Activated CD8-positive, alpha-beta memory T cell treated with anti-CD3 and anti-CD28 coated beads for 36 hours (primary cell): Measurements from ENCODE around the gene HEMGN. TPM values are rescaled to one million over a fixed set of nuclear protein-coding genes. Genes with fewer than 3 reads are reported as not detected.
"Not testable (repeated sequence)": the region's sequence is repeated elsewhere in the genome, so short reads cannot be mapped to it uniquely, and the experiment has no call there.

ENCODE experiments used
- CTCF ChIA-PET: fragments of 350-600 bp; sonication (Branson Sonifier 250); formaldehyde crosslinking; loops from one replicate; lab custom pipeline; 2021; ENCODE audit warnings: antibody characterized with exemption; lab: Charles Lee
- POLR2A ChIA-PET: fragments of 350-600 bp; sonication (Branson Sonifier 250); formaldehyde crosslinking; loops from one replicate; lab custom pipeline; 2021; ENCODE audit warnings: antibody characterized with exemption; lab: Charles Lee
- total RNA-seq, 2 experiments: library from RNA; stranded (reverse); gene quantifications; one replicate each; pipeline ENCODE4 v1.2.3, GENCODE V29; 2021

Gene HEMGN
- total RNA-seq, 2 experiments from 2014 or later, result 0.55 to 0.70 TPM

GRCh38 chr9:97972753-97973152, 34.8 kb upstream of the HEMGN start:
- POLR2A ChIA-PET, result interaction anchor here (0.8 kb wide), 1 partner anchor 9 kb away, joined by 5 read pairs; no protein-coding TSS in a partner anchor

GRCh38 chr9:97970165-97970564, 32.2 kb upstream of the HEMGN start:
- POLR2A ChIA-PET, result no interaction called here
- CTCF ChIA-PET, result interaction anchor here (0.9 to 1.7 kb wide), 2 partner anchors 13 to 34 kb away, joined by 3 to 4 read pairs; partner anchors contain the start of gene ANP32B

More at GRCh38 chr9:97972753-97973152, 34.8 kb upstream of the HEMGN start:
- CTCF ChIA-PET, result no interaction called here

GRCh38 chr9:97969014-97969413, 31.0 kb upstream of the HEMGN start:
- CTCF ChIA-PET, result no interaction called here
- POLR2A ChIA-PET, result no interaction called here

GRCh38 chr9:97966493-97966892, 28.5 kb upstream of the HEMGN start:
- POLR2A ChIA-PET, result interaction anchor here (0.7 kb wide), 1 partner anchor 53 kb away, joined by 16 read pairs; no protein-coding TSS in a partner anchor
- CTCF ChIA-PET, result interaction anchor here (0.7 to 1.6 kb wide), 3 partner anchors 11 to 76 kb away, joined by 3 to 4 read pairs (median 3); no protein-coding TSS in a partner anchor

GRCh38 chr9:97964901-97965300, 26.9 kb upstream of the HEMGN start:
- ChIA-PET POLR2A (no interaction called here), CTCF (interaction anchor here (0.6 kb wide), 1 partner anchor 43 kb away, joined by 3 read pairs; no protein-coding TSS in a partner anchor)

- ChIA-PET POLR2A (no interaction called here), CTCF (interaction anchor here (0.7 to 1.7 kb wide), 3 partner anchors 9 to 42 kb away, joined by 3 to 4 read pairs (median 3); no protein-coding TSS in a partner anchor)
Measured at GRCh38 chr9:97963232-97963631, 25.3 kb upstream of the HEMGN start.

GRCh38 chr9:97962575-97962974, 24.6 kb upstream of the HEMGN start:
- POLR2A ChIA-PET, result no interaction called here
- CTCF ChIA-PET, result interaction anchor here (1.0 to 1.7 kb wide), 3 partner anchors 8 to 18 kb away, joined by 3 to 5 read pairs (median 4); no protein-coding TSS in a partner anchor

GRCh38 chr9:97962136-97962535, 24.2 kb upstream of the HEMGN start:
- ChIA-PET POLR2A (interaction anchor here (0.5 kb wide), 1 partner anchor 20 kb away, joined by 3 read pairs; no protein-coding TSS in a partner anchor), CTCF (interaction anchor here (1.0 to 1.7 kb wide), 3 partner anchors 7 to 18 kb away, joined by 3 to 5 read pairs (median 4); no protein-coding TSS in a partner anchor)

GRCh38 chr9:97961361-97961760, 23.4 kb upstream of the HEMGN start:
- ChIA-PET POLR2A (no interaction called here), CTCF (no interaction called here)

GRCh38 chr9:97960678-97961328, 22.8 kb upstream of the HEMGN start:
- POLR2A ChIA-PET, result not testable (repeated sequence)
- CTCF ChIA-PET, result interaction anchor here (0.8 kb wide), 1 partner anchor 21 kb away, joined by 4 read pairs; no protein-coding TSS in a partner anchor

- CTCF ChIA-PET, result interaction anchor here (1.0 kb wide), 1 partner anchor 75 kb away, joined by 3 read pairs; no protein-coding TSS in a partner anchor
- POLR2A ChIA-PET, result interaction anchor here (0.9 to 2.6 kb wide), 2 partner anchors 22 to 23 kb away, joined by 4 to 11 read pairs; partner anchors contain the start of gene ANP32B
Measured at GRCh38 chr9:97959585-97959984, 21.6 kb upstream of the HEMGN start.

- ChIA-PET CTCF (interaction anchor here (1.0 kb wide), 1 partner anchor 75 kb away, joined by 3 read pairs; no protein-coding TSS in a partner anchor), POLR2A (interaction anchor here (0.5 to 2.6 kb wide), 2 partner anchors 23 to 205 kb away, joined by 4 to 11 read pairs; partner anchors contain the start of gene ANP32B)
Measured at GRCh38 chr9:97958812-97959511, 21.0 kb upstream of the HEMGN start.

GRCh38 chr9:97956331-97956730, 18.4 kb upstream of the HEMGN start:
- POLR2A ChIA-PET, result no interaction called here
- CTCF ChIA-PET, result interaction anchor here (0.7 to 1.0 kb wide), 2 partner anchors 27 to 300 kb away, joined by 3 read pairs; partner anchors contain the start of gene ANP32B

- POLR2A ChIA-PET, result no interaction called here
- CTCF ChIA-PET, result interaction anchor here (1.1 to 1.8 kb wide), 3 partner anchors 8 to 31 kb away, joined by 4 to 7 read pairs (median 7); no protein-coding TSS in a partner anchor
Measured at GRCh38 chr9:97954550-97954989, 16.6 kb upstream of the HEMGN start.

GRCh38 chr9:97950873-97951272, 12.9 kb upstream of the HEMGN start:
- POLR2A ChIA-PET, CTCF ChIA-PET: not testable (repeated sequence)

GRCh38 chr9:97947094-97947493, 9.1 kb upstream of the HEMGN start:
- POLR2A ChIA-PET, CTCF ChIA-PET: not testable (repeated sequence)

- POLR2A ChIA-PET, CTCF ChIA-PET: not testable (repeated sequence)
Measured at GRCh38 chr9:97945470-97945869, 7.5 kb upstream of the HEMGN start.

- POLR2A ChIA-PET, result no interaction called here
- CTCF ChIA-PET, result interaction anchor here (1.3 to 1.4 kb wide), 2 partner anchors 18 to 21 kb away, joined by 3 read pairs; no protein-coding TSS in a partner anchor
Measured at GRCh38 chr9:97944612-97945011, 6.6 kb upstream of the HEMGN start.

GRCh38 chr9:97943308-97943855, 5.4 kb upstream of the HEMGN start:
- ChIA-PET POLR2A (no interaction called here), CTCF (interaction anchor here (0.6 to 1.9 kb wide), 3 partner anchors 13 to 20 kb away, joined by 3 to 5 read pairs (median 4); no protein-coding TSS in a partner anchor)
